Skeletal muscle tissue (tissue), 4 donors: Measurements from ENCODE around the gene ROGDI. TPM values are rescaled to one million over a fixed set of nuclear protein-coding genes. Genes with fewer than 3 reads are reported as not detected.

Source experiments
- H3K27ac ChIP-seq: one replicate; pipeline ENCODE4 v1.7.0; 2013; ENCODE audit warnings: mild to moderate bottlenecking, low read depth, low read length, inconsistent platforms
- H3K27me3 ChIP-seq, 3 donors: one replicate each; pipeline ENCODE4 v1.7.0; 2013; ENCODE audit warnings: low read length in 3 of 3; ENCODE audit not compliant: control insufficient read depth in 3 of 3, insufficient read depth in 3 of 3
- H3K36me3 ChIP-seq, 3 donors: one replicate each; pipeline ENCODE4 v1.7.0; 2013; ENCODE audit warnings: low read length in 3 of 3; ENCODE audit not compliant: control insufficient read depth in 3 of 3, insufficient read depth in 3 of 3
- H3K4me1 ChIP-seq, 3 donors: one replicate each; pipeline ENCODE4 v1.7.0; 2013; ENCODE audit warnings: low read length in 3 of 3, mild to moderate bottlenecking in 3 of 3; ENCODE audit not compliant: control insufficient read depth in 3 of 3, insufficient read depth in 3 of 3
- H3K4me3 ChIP-seq, 3 donors: one replicate each; pipeline ENCODE4 v1.7.0; 2013; ENCODE audit warnings: low read length in 3 of 3
- H3K9ac ChIP-seq, 3 donors: one replicate each; pipeline ENCODE4 v1.7.0; 2013; ENCODE audit warnings: low read length in 3 of 3, mild to moderate bottlenecking in 3 of 3, moderate library complexity in 2 of 3, low read depth in 1 of 3
- H3K9me3 ChIP-seq, 3 donors: one replicate each; pipeline ENCODE4 v1.7.0; 2013; ENCODE audit warnings: low read length in 3 of 3; ENCODE audit not compliant: control insufficient read depth in 3 of 3
- total RNA-seq: library from RNA; depleted of rRNA; stranded (reverse); fragments of >200 nt; gene quantifications from one replicate; pipeline ENCODE4 v1.2.3, GENCODE V29; 2014
- donor health status: Osteomylitis.

Gene ROGDI
- total RNA-seq, 1 donor from 2014 or later: 13.0 TPM

DNA sequence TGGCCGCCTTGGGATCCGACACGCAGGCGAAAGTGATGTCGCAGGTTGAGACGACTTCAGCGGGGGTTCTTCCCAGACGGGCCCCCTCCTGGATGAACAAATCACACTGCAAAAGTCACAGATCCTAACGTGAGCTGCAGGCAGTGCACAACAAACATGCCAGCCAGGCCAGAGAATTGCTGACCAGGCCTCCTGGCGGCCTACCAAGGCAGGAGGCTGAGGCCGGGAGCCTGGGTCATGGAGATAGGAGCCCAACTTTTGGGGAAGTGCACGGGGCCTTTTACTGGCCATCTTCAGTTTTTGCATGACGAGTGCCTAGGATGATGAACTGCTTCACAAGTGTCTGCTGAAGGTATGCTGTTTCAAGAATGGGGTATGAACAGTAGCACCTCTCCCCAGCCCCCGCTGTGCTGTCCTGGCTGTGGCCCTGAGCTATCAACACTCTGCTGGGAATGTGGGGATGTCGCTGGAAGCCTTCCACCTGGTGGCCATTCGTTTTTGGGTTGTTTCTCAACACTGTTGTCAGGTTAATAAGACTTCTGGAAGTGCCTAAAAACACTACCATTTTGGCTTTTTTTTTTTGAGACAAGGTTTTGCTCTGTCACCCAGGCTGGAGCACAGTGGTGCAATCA is 12.2 kb upstream of the ROGDI start:
- Histone ChIP-seq H3K9ac (peak overlapping the region in 2 of 3 donors; percentile 65 to 79), H3K27me3 (no peaks in the 10 kb centered on the region), H3K4me3 (peak overlapping the region in 1 of 3 donors; percentile 6), H3K27ac (peak overlapping the region; percentile 71), H3K9me3 (no peaks in the 10 kb centered on the region), H3K4me1 (peaks cover 13 to 18% (median 17%) of the 10 kb centered on the region in 3 donors), H3K36me3 (peaks cover 51 to 57% (median 53%) of the 10 kb centered on the region in 3 donors)

DNA sequence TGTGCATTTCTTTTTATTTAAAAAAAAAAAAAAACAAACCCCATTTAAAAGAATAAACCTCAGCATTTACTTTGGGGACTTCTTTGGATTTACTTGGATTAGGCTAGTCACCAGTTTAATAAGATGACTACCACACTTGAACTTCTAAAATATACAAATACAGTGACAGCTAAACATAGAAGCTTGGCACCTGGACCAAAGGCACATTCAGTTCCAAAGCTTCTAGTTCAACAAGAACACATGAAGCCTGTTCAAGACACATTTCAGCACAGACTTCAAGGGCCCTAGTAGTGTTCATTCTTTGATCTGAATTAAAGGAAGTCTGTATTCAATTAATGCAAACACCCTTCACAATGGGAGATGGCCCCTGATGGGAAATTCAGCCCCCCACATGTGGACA is 11.6 kb upstream of the ROGDI start:
- peak overlapping the region in 1 of 3 donors; percentile 6 for H3K4me3 ChIP-seq
- no peaks in the 10 kb centered on the region for H3K9me3 ChIP-seq
- peaks cover 13 to 18% (median 17%) of the 10 kb centered on the region in 3 donors for H3K4me1 ChIP-seq
- peaks cover 46 to 55% (median 50%) of the 10 kb centered on the region in 3 donors for H3K36me3 ChIP-seq
- H3K27me3 ChIP-seq: no peaks in the 10 kb centered on the region
- peak overlapping the region; percentile 71 for H3K27ac ChIP-seq
- peak overlapping the region in 2 of 3 donors; percentile 65 to 79 for H3K9ac ChIP-seq

DNA sequence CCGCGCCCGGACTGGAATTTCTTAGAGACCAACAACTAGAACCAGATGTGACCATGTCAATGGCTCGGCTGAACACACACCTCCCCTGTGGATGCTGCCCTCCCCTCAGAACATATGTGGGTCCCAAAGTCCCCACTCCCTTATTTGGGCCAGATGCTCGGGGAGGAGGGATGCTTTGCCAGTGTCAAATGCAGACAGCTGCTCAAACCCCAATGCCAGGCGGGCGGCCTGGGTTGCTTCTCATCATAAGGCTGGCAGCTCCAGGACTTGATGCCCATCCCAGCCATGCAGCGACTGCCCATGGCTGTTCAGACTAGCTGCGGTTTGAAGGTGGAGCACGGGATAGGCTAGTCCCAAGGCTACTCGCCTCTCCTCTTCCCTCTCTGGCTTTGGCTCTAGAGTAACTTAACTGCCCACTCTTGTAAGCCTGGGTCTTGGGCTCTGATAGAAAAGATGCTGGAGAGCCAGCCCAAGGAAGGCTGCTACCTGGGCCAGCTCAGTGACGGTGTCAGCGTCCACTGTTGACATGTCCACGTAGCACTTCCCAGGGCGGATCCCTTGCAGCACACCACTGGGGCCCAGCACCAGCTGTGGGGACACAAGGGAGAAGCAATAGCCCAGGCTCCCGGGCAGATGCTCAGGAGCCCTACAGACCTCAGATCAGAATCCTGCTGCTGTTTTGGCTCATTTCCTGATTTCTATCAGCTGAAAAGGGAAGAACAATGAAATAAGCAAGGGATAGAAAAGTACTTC is 11.0 kb upstream of the ROGDI start:
- Histone ChIP-seq H3K36me3 (peaks cover 41 to 54% (median 49%) of the 10 kb centered on the region in 3 donors), H3K27ac (peak overlapping the region; percentile 71)

GRCh38 chr16:4811773-4812172 is 9.3 kb upstream of the ROGDI start:
- Histone ChIP-seq H3K36me3 (peaks cover 30 to 51% (median 51%) of the 10 kb centered on the region in 3 donors), H3K4me1 (peaks cover 13 to 18% (median 17%) of the 10 kb centered on the region in 3 donors), H3K27ac (no peak overlapping the region), H3K4me3 (no peak overlapping the region), H3K9me3 (no peaks in the 10 kb centered on the region), H3K27me3 (no peaks in the 10 kb centered on the region), H3K9ac (no peak overlapping the region)

More for the DNA sequence above, 11.0 kb upstream of the ROGDI start:
- Histone ChIP-seq H3K9me3 (no peaks in the 10 kb centered on the region), H3K27me3 (no peaks in the 10 kb centered on the region), H3K4me3 (no peak overlapping the region), H3K4me1 (peaks cover 13 to 18% (median 17%) of the 10 kb centered on the region in 3 donors), H3K9ac (peak overlapping the region in 2 of 3 donors; percentile 5 to 79)

DNA sequence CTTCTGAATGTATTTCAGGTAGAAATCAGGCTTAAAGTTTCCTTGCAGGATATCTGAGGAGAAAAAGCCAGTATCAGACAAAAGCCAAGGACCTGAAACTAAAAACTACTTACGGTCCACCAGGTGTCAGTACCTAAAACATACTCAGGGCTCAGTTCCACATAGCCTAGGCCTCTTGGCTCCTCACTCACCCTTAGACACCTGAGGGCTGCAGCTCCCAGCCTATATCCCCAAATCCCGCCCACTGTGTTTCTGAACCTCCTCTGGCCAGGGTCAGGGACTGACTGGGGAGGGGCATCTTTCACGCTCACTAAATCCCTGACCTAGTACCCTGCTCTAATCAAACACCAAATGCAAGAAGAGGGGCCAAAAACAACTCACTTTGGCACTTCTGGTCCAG is 8.8 kb upstream of the ROGDI start:
- Histone ChIP-seq H3K4me1 (peaks cover 13 to 18% (median 17%) of the 10 kb centered on the region in 3 donors), H3K27ac (no peak overlapping the region), H3K36me3 (peaks cover 33 to 51% (median 51%) of the 10 kb centered on the region in 3 donors), H3K27me3 (no peaks in the 10 kb centered on the region), H3K9ac (no peak overlapping the region), H3K4me3 (no peak overlapping the region), H3K9me3 (no peaks in the 10 kb centered on the region)

DNA sequence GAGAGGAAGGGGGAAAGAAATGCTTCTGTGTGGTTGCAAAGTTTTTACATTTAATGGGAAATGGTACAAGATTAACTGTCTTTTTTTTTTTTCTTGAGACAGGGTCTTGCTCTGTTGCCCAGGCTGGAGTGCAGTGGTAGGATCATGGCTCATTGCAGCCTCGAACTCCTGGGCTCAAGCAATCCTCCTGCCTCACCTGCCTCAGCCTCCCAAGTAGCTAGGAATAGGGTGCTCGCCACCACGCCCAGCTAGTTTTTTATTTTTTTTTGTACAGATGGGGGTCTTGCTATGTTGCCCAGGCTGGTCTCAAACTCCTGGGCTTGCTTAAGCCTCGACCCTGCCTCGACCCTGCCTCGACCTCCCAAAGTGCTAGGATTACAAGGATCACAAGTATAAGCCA is 3.8 kb upstream of the ROGDI start:
- H3K36me3 ChIP-seq: peaks cover 23 to 37% (median 29%) of the 10 kb centered on the region in 3 donors
- no peak overlapping the region for H3K4me3 ChIP-seq
- H3K27me3 ChIP-seq: no peaks in the 10 kb centered on the region
- no peak overlapping the region for H3K9ac ChIP-seq
- no peaks in the 10 kb centered on the region for H3K9me3 ChIP-seq
- no peak overlapping the region for H3K27ac ChIP-seq
- peaks cover 7 to 14% (median 12%) of the 10 kb centered on the region in 3 donors for H3K4me1 ChIP-seq

DNA sequence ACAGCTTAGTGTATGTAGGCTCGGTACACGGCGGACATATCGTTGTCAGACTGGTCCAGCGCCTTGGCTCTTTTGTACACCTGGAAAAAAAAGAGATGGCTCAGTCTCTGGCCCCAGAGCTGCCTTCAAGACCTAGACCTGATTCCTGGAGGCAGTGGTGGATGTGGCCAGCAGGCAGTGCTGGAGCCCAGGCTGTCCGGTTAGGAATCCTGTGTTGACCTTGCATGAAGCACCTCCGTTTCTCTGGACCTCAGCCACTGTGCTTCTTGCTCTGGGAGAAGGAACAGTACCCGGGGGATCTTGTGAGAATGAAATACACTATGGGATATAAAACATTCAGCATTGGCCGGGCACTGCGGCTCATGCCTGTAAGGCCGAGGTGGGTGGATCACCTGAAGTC is 2.8 kb upstream of the ROGDI start:
- Histone ChIP-seq H3K27ac (no peak overlapping the region), H3K36me3 (peaks cover 19 to 30% (median 24%) of the 10 kb centered on the region in 3 donors)

GRCh38 chr16:4803898-4804762 is 1.7 kb upstream of the ROGDI start:
- Histone ChIP-seq H3K27ac (no peak overlapping the region), H3K9me3 (no peaks in the 10 kb centered on the region)

More for the DNA sequence above, 2.8 kb upstream of the ROGDI start:
- H3K9ac ChIP-seq: no peak overlapping the region
- H3K4me3 ChIP-seq: no peak overlapping the region
- no peaks in the 10 kb centered on the region for H3K9me3 ChIP-seq
- H3K27me3 ChIP-seq: no peaks in the 10 kb centered on the region
- H3K4me1 ChIP-seq: peaks cover 14 to 20% (median 15%) of the 10 kb centered on the region in 3 donors

GRCh38 chr16:4803401-4803844 is 990 bp upstream of the ROGDI start:
- Histone ChIP-seq H3K27ac (no peak overlapping the region), H3K9me3 (no peaks in the 10 kb centered on the region), H3K9ac (peak overlapping the region in 1 of 3 donors; percentile 86), H3K4me3 (peak overlapping the region in 1 of 3 donors; percentile 81), H3K27me3 (no peaks in the 10 kb centered on the region), H3K4me1 (peaks cover 14 to 20% (median 15%) of the 10 kb centered on the region in 3 donors), H3K36me3 (peaks cover 29 to 35% (median 34%) of the 10 kb centered on the region in 3 donors)

More at GRCh38 chr16:4803898-4804762, 1.7 kb upstream of the ROGDI start:
- Histone ChIP-seq H3K9ac (no peak overlapping the region), H3K36me3 (peaks cover 28 to 36% (median 28%) of the 10 kb centered on the region in 3 donors), H3K27me3 (no peaks in the 10 kb centered on the region), H3K4me1 (peaks cover 14 to 20% (median 15%) of the 10 kb centered on the region in 3 donors), H3K4me3 (no peak overlapping the region)
